ENCODE measurements around the gene GAL3ST2. TPM values are rescaled to one million over a fixed set of nuclear protein-coding genes. Genes with fewer than 3 reads are reported as not detected.

The GAL3ST2 gene
- total RNA-seq, 2 donors from 2014 or later, result not detected

DNA sequence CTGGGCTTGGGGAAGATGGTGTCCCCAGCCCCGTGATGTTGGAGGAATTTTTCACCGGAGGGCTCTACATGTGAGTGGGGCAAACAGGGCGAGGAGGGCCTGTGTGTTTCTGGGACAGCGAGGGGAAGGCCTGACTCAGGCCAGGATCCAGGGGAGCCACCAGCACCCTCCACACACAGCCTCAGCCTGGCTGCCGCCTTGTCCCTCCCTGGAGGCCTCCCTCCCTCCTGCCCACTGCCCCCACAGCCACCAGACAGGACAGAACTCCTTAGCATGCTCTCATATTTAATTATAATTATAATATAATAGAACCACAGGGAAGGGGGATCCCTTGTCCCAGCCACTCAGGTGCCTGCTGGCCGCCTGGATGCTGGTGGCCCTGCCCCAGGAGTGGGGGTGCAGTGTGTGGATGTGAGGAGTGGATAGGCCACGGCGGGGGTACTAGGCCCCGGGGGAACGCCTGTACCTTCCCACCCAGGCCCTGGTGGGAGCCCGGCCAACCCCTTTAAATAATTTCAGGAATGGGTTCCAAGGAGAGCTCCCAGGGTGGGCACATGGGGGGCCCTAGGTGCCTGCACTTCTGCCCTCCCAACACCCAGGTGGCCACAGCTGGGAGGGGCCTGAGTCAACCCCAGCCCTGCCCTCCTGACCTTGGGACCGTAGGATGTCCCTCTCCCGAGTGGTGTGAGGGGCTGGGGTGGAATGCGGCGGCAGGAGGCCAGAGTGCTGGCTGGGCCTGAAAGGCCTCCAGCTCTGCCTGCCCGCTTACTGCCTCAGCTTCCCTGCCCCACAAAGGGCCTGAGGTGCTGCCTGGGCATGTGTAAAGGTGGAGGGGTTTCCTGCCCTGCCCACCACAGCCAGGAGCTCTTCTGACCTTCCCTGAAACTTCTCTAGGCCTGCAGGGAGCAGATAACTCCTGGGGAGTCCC is 73.3 kb downstream of the GAL3ST2 start:
- DNase-seq, result no peak
- Histone ChIP-seq H3K4me3 (no peak overlapping the region), H3K9me3 (no peaks in the 10 kb centered on the region), H3K36me3 (replicated peaks in 1 of 2; ENCODE audit: insufficient read depth in 1 of 2, low read depth in 2 of 2) (no peaks in the 10 kb centered on the region), H3K4me1 (peaks cover 2% of the 10 kb centered on the region), H3K27me3 (no peaks in the 10 kb centered on the region), H3K27ac (no peak overlapping the region)
- no peak for ATAC-seq
- intact Hi-C loops (cut with DNase I), result no loop called here
- TF ChIP-seq, protein P1, sequence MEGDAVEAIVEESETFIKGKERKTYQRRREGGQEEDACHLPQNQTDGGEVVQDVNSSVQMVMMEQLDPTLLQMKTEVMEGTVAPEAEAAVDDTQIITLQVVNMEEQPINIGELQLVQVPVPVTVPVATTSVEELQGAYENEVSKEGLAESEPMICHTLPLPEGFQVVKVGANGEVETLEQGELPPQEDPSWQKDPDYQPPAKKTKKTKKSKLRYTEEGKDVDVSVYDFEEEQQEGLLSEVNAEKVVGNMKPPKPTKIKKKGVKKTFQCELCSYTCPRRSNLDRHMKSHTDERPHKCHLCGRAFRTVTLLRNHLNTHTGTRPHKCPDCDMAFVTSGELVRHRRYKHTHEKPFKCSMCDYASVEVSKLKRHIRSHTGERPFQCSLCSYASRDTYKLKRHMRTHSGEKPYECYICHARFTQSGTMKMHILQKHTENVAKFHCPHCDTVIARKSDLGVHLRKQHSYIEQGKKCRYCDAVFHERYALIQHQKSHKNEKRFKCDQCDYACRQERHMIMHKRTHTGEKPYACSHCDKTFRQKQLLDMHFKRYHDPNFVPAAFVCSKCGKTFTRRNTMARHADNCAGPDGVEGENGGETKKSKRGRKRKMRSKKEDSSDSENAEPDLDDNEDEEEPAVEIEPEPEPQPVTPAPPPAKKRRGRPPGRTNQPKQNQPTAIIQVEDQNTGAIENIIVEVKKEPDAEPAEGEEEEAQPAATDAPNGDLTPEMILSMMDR (IDR thresholded peaks at IDR 0.05), result no peak
- no peak for TF ChIP-seq POLR2A (IDR thresholded peaks at IDR 0.05)
- 81 to 84% methylated on average over 7 to 15 of the region's 16 CpGs for WGBS, 2 donors

DNA sequence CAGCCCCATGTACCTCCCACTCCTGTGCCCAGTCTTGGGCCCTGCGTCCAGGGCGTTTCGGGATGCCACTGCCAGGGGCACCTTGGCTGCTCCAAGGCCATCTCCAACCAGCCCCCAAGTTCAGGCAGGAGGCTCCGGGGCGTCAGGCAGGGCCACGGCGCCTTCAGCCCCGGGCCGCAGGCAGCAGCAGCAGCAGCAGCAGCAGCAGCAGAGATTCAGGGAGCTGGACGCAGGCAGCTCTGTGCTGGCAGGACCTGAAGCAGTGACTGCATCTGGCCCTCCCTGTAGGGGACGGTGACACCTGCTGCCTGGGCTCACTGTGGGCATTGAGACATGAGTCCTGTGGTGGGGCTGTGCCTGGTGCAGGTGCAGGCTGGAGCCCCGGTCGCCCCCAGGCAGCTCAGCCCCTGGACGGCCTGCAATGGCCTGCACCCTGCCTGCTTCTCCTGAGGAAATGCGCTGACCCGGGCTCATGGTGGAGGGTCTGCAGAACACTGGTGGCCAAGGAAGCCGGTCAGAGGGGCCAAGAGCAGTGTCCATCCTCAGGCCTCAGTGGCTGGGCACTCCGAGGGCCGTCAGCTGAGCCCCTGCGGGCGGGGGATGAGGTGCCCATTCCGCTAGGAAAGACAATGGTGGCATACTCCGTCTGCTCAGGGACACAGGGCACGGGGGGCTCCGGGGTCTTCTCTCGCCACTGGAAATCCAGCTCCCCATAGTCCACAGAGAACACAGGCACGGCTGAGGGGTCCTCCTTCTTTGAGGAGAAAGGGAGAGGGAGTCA is 74.1 kb downstream of the GAL3ST2 start:
- no peaks in the 10 kb centered on the region for H3K36me3 ChIP-seq (replicated peaks in 1 of 2; ENCODE audit: insufficient read depth in 1 of 2, low read depth in 2 of 2)
- no peak overlapping the region for H3K4me3 ChIP-seq
- intact Hi-C loops (cut with DNase I), result no loop called here
- TF ChIP-seq POLR2A (IDR thresholded peaks at IDR 0.05), result no peak
- TF ChIP-seq, protein P1 (IDR thresholded peaks at IDR 0.05), result no peak
- no peak for ATAC-seq
- H3K4me1 ChIP-seq, result no peaks in the 10 kb centered on the region
- no peak for DNase-seq
- WGBS, 2 donors, result 53 to 88% methylated on average over 5 to 26 of the region's 27 CpGs
- H3K27me3 ChIP-seq, result no peaks in the 10 kb centered on the region
- H3K9me3 ChIP-seq, result no peaks in the 10 kb centered on the region
- no peak overlapping the region for H3K27ac ChIP-seq

DNA sequence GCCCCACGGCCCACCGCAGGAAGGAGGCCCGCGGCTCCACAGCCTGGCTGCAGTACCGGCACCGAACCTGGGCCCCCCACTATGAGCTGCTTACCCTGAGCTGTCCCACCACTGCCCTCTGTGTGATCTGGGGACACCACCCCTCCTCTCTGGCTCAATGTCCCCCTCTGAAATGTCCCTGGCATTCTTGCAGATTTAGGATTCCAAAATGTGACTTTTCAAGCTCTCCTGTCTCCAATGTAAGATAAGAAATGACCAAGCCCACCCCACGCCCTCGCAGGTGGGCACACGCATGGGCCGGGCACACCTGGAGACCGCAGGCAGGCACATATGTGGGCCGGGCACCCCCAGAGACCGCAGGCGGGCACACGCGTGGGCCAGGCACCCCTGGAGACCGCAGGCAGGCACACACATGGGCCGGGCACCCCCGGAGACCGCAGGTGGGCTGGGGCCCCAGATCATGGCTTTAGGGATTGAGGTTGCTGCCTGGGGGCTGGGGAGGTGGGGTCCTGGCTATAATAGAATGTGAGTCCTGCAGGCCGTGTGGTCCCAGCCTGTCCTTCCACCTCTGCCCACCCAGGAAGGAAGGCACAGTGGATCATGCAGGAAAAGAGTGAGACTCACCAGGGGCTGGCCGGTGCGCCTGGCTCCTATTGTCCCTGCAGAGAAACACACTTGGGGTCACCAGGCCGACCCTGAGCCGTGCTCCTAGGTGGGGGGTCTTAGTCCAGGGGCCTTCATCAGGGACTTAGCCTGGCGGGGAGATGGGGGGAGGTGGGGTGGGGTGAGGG is 74.9 kb downstream of the GAL3ST2 start:
- TF ChIP-seq, protein P1 (IDR thresholded peaks at IDR 0.05), result no peak
- no peak for TF ChIP-seq POLR2A (IDR thresholded peaks at IDR 0.05)
- ATAC-seq (no peak), DNase-seq (no peak)
- Histone ChIP-seq H3K27me3 (no peaks in the 10 kb centered on the region), H3K4me3 (no peak overlapping the region), H3K36me3 (replicated peaks in 1 of 2; ENCODE audit: insufficient read depth in 1 of 2, low read depth in 2 of 2) (no peaks in the 10 kb centered on the region), H3K4me1 (no peaks in the 10 kb centered on the region), H3K9me3 (no peaks in the 10 kb centered on the region), H3K27ac (no peak overlapping the region)
- 81 to 87% methylated on average over 5 to 25 of the region's 26 CpGs for WGBS, 2 donors
- intact Hi-C loops (cut with DNase I), result no loop called here

DNA sequence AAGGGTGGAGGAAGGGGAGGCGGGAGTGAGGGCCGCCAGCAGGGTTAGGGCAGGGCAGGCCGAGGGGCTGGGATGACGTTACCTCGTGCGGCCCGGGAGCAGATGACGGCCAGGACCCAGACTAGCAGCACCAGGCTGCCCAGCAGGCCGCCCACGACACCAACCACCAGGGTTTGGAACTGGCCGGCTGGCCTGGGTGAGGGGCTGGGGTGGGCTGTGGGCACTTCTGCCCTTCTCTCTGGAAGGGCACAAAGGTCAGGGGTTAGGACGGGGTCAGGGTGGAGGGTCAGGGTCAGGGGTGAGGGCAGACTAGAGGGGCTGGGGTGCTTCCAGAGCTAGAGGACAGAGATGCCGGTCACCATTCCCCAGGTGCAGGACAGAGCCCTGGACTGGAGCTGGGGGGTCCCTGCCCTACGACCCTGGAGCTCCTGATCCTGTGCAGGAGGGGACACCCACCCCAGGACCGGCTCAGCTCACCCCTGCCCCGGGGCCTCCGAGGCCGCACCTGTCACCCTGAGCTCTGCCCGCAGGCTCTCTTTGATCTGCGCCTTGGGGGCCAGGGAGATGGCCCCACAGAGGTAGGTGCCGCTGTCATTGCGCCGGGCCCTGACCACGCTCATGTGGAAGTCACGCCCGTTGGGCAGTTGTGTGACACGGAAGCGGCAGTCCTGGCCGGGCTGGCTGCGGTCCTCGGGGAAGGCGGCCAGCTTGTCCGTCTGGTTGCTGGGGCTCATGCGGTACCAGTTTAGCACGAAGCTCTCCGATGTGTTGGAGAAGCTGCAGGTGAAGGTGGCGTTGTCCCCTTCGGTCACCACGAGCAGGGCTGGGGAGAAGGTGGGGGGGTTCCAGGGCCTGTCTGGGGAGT is 75.7 kb downstream of the GAL3ST2 start:
- H3K9me3 ChIP-seq, result no peaks in the 10 kb centered on the region

More for the DNA sequence above, 75.7 kb downstream of the GAL3ST2 start:
- Histone ChIP-seq H3K36me3 (replicated peaks in 1 of 2; ENCODE audit: insufficient read depth in 1 of 2, low read depth in 2 of 2) (no peaks in the 10 kb centered on the region), H3K27me3 (no peaks in the 10 kb centered on the region), H3K27ac (no peak overlapping the region), H3K4me1 (no peaks in the 10 kb centered on the region), H3K4me3 (no peak overlapping the region)
- 86 to 91% methylated on average over 18 to 34 of the region's 39 CpGs for WGBS, 2 donors
- intact Hi-C loops (cut with DNase I), result no loop called here
- DNase-seq, result no peak
- no peak for ATAC-seq
- no peak for TF ChIP-seq POLR2A (IDR thresholded peaks at IDR 0.05)
- TF ChIP-seq, protein P1 (IDR thresholded peaks at IDR 0.05), result no peak

Measured in body of pancreas (tissue), 4 donors.